GM19455 (cell line): ENCODE data around the gene RAB5B.
"Not testable (repeated sequence)": the region's sequence is repeated elsewhere in the genome, so short reads cannot be mapped to it uniquely, and the experiment has no call there.

Experiments used
- ATAC-seq: cut with Tn5 transposase; IDR thresholded peaks from one replicate; pipeline ENCODE4 v1.9.1; 2021; ENCODE audit not compliant: unreplicated experiment

Gene RAB5B

DNA sequence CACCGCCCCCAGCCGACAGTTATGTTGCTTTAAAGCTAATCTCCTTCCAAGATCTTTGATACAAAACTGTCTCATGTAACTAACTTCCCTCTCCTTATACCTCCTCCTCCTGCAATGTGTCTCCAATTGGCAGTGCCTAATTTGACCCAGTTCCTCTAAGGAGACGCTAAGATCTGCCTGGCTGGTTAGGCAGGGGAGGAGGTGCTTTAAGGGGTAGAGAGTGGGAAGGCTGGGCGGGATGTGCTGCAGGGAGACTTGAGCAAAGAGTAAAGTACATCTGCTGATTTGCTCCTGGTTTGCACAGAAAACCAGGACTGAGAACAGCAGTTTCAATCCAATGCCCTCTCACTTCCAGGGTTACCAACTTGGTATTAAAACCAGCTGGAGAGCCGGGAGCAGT lies 39.6 kb downstream of the RAB5B start:
- no peak for ATAC-seq

DNA sequence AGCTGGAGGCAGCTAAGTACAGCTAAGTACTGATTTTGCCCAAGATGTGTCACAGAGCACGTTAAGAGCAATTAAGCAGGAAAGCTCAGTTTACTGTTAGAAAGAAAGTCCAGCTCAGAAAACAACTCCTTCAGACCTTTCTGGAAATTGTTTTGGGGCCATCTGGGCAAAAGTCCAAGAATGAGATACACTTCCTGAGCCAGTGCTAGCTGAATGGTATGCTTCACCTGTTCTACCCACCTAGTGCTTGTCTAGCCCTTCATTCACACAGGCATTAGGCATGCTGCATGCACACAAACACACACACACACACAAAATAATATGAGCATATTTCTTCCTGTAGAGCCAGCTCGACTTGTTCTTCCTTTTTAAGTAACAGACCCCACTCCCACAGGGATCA lies 40.3 kb downstream of the RAB5B start:
- no peak for ATAC-seq

DNA sequence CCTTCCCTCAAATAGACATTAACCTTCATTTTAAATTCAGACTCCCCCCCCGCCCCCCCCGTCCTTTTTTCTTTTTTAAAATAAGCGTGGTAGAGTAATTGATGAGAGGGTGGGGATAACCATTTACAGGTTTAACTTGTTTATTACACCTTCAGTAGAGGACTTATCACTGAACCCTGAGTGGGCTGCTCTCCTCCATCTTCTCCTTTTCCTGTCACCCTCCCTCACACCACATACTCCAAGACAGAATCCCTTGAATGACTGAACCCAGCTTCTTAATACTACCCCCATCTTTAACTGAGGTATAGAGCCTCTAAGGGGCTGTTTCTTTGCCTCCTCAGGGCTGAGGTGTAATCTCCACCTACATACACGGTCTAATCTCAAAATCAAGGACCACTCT lies 43.3 kb downstream of the RAB5B start:
- no peak for ATAC-seq

DNA sequence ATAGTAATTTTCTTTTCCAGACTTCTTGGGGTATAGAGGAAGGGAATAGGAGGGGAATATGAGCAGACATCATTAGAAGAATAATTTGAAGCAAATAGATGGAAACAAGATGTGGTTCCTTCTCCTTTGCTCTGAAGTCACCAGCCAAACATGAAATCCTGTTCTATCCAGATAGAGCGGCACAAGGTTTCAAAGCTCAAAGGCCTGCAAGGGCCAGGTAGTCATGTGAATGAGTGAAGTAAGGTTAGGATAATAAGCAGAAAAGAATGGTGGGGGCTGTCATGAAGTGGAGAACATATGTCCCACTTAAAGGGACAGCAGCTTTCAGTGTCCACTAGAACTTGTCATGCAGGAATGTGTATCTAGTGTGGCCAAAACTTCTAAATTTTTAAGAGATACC lies 44.5 kb downstream of the RAB5B start:
- no peak for ATAC-seq

DNA sequence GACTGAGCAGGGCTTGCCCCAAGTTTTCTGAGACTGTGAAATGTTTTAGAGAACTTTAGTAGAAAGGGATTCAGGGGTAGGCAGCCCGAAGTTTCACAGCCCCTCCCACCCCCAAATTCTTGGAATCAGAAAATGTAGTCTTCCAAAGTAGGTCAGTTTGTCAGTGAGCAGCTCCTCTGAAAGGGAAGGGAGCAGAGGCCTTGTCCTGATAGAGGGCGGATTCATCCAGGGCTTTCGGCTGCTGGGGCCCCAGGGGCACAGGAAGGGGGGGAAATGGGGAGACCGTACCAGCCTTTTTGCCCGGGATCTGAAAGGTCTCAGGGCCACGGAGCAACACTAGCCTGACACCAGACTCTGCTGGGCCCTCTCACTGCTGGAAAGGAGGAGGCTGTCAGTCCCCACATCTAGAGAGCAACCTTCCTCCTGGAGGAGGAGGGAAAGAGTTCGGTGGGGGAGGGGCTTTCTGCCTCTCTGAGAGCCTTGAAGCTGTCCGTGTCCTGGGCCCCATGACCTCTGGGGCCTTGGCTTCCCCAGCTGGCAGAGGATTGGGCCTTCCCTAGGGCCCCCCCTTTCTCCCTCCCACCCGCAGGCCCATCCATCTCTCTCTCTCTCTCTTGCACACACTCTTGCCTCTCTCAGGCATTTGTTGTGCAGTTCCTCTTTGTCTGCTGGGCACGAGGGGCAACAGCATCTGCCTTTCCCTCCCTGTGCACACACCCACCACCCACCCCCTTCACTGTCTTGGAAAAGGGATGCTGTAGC lies 46.7 kb downstream of the RAB5B start, which contains the start of gene IKZF4:
Gene IKZF4 (plus strand): TSS at position 621 of the 762 bp plus-strand sequence. CDS start 451 bp downstream, outside the sequence.
- no peak for ATAC-seq

DNA sequence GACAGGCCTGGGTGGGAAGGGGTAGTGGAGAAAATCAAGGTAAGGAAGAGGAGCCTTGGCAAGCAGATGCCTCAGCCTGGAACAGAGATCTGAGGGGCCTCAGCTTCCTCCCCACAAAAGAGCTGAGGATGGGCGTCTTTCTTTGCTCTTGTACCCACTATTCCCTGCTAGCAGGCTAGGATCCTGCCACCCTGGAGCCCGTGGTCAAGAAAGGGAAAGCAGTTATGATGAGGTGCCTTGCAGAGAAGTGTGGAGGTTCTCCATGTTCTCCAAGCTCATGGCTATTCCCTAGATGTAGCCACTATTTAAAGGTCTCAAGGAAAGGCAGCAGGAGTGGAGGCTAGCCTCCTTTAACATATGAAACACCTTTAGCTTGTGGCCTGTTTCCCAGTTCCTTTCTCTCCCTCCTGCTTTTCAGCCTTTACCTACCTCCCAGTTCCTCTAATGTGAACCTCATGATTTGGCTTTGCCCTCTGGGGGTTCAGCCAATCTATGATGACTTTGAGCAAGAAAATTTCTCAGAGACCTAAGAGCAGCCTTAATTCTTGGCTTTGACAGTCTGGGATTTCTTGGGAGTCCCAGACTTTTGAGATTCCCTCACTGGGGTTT lies 48.1 kb downstream of the RAB5B start:
- no peak for ATAC-seq

DNA sequence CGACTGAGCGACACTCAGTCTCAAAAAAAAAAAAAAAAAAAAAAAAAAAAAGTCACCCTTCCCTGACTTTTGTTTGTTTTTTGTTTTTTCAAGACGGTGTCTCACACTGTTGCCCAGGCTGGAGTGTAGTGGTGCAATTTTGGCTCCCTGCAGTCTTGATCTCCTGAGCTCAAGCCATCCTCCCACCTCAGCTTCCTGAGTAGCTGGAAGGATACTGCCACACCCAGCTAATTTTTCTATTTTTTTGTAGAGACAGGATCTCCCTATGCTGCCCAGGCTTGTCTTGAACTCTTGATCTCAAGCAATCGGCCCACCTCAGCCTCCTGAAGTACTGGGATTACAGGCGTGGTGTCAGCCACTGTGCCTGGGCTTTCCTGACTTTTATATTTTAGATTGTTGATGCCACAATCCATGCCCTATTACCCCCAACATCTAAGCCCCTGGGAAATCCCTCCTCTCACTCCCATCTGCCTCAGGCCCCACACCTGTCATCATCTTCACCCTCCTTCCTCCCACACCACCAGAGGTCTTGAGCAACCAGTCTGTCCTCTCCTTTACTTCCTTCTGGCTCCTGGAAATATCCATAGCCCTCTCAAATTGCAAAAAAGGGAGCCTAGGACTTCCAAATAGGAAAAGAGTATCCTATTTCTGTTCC lies 54.8 kb downstream of the RAB5B start:
- no peak for ATAC-seq

DNA sequence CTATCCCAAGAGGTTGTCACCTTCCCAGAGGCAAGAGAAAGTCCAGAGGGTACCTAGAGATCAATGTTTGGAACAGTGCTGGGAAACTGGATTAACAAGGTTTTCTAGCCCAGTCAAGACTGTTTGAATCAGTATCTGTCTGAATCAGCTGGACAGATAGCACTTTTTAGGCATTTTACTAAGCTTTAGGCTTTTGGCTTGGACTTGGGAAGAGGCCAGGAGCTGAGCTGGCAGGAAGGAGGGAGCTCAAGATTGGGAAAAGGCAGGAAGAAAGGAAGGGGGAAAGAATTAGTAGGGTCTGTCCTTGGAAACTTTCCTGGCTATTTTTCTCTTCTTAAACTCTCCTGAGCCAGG lies 55.3 kb downstream of the RAB5B start:
- ATAC-seq: no peak

DNA sequence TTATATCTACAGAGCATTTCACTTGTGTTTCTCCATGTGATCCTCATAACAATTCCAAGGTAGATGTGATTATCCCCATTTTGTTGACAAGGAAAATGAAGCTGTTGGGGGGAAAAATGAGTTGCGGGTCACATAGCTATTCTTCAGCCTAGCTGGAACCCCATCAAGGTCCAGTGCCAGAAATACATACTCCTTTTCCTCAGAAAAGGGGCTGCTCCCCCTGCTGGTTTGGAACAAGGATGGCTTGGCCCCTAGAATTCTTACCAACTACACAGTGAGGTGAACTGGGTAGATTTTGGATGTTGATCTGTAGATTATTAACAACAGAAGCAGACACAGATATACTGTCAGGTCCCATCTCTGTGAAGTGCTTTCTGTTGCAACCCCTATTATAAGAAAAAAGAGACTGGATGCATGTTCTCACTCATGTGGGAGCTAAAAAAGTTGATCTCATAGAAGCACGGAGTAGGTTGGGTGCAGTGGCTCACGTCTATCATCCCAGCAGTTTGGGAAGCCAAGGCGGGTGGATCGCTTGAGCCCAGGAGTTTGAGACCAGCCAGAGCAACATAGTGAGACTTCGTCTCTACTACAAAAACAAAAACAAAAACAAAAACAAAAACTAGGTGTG lies 55.9 kb downstream of the RAB5B start:
- ATAC-seq: no peak

DNA sequence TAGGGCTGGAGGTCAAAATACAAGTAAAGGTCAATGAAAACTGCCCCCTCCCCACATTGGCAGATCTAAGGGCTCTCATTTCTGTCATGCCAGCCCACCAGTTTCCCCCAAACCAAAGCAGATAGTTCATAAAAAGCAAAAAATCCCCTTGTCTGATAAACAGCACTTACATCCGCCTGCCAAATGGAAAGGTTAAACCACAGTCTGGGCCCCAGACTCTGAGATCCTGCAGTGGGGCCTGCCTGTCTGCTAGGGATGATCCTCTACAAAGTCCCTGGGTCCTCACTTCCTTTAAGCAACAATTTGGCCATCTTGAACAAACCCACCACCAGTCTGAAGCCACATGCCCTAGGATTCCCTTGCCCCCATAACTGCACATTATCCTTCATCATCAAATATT lies 58.1 kb downstream of the RAB5B start:
- no peak for ATAC-seq

DNA sequence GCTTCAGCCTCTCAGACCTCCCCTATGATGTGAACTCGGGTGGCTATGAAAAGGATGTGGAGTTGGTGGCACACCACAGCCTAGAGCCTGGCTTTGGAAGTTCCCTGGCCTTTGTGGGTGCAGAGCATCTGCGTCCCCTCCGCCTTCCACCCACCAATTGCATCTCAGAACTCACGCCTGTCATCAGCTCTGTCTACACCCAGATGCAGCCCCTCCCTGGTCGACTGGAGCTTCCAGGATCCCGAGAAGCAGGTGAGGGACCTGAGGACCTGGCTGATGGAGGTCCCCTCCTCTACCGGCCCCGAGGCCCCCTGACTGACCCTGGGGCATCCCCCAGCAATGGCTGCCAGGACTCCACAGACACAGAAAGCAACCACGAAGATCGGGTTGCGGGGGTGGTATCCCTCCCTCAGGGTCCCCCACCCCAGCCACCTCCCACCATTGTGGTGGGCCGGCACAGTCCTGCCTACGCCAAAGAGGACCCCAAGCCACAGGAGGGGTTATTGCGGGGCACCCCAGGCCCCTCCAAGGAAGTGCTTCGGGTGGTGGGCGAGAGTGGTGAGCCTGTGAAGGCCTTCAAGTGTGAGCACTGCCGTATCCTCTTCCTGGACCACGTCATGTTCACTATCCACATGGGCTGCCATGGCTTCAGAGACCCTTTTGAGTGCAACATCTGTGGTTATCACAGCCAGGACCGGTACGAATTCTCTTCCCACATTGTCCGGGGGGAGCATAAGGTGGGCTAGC lies 60.9 kb downstream of the RAB5B start:
- ATAC-seq: no peak

DNA sequence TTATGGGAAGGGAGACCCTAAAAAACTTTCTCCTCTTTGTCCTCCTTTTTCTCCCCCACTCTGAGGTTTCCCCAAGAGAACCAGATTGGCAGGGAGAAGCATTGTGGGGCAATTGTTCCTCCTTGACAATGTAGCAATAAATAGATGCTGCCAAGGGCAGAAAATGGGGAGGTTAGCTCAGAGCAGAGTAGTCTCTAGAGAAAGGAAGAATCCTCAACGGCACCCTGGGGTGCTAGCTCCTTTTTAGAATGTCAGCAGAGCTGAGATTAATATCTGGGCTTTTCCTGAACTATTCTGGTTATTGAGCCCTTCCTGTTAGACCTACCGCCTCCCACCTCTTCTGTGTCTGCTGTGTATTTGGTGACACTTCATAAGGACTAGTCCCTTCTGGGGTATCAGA lies 63.3 kb downstream of the RAB5B start:
- ATAC-seq: no peak

DNA sequence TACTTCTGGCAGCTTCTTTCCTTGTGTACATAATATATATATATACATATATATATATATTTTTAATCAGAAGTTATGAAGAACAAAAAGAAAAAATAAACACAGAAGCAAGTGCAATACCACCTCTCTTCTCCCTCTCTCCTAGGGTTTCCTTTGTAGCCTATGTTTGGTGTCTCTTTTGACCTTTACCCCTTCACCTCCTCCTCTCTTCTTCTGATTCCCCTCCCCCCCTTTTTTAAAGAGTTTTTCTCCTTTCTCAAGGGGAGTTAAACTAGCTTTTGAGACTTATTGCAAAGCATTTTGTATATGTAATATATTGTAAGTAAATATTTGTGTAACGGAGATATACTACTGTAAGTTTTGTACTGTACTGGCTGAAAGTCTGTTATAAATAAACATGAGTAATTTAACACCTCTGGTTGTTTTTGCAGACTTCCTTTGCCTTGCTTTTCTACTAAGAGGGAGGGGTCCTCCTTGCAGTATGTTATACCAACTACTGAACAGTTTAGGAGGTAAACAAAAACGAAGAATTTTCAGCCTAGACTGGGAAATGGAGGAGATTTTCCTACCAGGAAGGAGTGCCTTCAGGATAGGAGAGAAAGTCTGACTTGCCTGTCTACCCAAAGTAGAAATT lies 64.3 kb downstream of the RAB5B start:
- ATAC-seq: no peak

DNA sequence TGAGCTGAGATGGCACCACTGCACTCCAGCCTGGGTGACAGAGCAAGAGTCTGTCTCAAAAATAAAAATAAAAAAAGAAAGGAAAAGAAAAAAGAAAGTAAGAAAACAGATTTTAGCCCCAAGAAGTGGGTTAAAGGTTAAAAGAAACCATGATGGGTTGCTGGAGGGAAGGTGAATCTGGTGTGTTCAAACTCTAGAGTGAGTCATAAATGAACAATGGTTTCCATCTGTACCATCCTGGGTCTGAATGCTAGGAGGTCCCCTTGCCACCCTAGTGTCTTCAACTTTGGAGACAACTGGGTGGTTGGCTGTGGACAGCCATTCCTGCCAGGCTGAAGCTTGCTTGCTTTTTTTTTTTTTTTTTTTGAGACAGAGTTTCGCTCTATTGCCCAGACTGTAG lies 66.3 kb downstream of the RAB5B start:
- ATAC-seq: no peak

DNA sequence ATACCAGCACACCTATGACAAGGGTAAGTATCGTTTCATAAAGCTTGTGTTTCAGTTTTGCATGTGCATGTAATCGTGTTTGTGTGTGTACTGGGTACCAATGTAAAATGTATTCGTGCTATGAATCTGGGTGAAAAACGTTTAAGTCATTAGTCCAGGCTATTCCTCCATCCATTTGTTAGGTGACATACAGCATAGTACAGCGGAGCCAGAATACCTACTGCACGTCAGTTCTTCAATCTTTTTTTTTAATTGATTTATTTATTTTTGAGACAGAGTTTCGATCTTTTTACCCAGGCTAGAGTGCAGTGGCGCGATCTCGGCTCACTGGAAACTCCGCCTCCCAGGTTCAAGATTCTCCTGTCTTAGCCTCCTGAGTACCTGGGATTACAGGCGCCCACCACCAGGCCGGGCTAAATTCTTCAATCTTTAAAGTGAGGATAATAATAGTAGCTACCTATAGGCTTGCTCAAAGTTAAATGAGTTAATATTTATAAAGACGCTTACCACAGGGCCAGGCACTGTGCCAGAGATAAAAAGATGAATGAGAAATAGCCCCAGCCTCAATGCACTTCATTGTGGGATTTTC lies 67.2 kb downstream of the RAB5B start:
- ATAC-seq: no peak

DNA sequence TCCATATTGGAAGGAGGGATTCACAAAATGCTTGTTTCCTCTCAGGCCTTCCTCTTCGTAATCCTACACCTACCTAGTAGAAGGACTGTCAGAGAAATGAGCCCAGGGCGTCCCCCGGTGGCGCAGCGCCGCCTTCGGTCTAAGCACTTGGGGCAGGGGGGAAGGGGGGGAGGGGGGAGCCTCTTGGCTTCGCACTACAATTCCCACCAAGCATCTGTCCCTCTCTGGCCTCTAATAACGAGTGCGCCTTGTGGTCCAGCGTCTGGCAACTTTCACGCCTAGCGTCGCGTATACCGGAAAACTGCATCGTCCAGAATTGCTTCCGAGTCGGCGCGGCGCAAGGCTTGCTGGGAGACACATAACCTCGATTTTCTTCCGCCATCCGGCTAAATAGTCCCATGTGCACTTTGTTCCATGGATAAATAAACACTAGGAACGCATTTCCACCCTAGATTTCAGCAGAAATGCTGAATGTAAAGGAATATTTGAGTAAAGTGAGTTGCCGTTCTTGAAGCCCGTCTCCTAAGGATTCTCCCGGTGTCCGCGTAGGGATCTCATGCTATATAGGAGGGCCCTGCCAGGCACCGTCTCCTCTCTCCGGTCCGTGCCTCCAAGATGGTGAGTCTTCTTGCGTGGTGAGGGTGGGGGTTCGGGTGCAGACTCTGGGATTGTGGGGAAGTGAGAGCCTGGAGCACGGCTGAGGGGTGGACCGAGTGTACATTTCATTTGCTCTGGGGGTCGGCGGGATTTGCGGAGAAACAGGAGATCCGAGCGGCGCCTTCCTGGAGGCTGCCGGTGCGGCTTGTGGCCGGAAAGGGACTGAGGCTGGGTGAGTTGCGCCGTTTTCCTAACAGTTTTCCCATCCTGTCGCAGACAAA lies 67.9 kb downstream of the RAB5B start, which contains the start of gene RPS26:
Gene RPS26 (plus strand): TSS at position 367 of the 878 bp plus-strand sequence. CDS start 249 bp downstream, at position 616.
- ATAC-seq: peak; percentile 89

DNA sequence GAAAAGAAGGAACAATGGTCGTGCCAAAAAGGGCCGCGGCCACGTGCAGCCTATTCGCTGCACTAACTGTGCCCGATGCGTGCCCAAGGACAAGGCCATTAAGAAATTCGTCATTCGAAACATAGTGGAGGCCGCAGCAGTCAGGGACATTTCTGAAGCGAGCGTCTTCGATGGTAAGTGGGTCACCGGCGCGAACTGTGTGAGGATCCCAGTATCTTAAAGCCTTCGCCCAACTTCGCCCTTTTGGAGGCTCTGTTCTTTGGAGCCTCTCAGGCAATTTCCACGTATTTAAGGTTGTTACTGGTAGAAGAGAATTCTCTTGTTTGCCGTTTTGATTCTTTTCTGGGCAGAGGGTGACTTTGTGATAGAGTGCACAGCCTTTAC lies 68.5 kb downstream of the RAB5B start:
- not testable (repeated sequence) for ATAC-seq

DNA sequence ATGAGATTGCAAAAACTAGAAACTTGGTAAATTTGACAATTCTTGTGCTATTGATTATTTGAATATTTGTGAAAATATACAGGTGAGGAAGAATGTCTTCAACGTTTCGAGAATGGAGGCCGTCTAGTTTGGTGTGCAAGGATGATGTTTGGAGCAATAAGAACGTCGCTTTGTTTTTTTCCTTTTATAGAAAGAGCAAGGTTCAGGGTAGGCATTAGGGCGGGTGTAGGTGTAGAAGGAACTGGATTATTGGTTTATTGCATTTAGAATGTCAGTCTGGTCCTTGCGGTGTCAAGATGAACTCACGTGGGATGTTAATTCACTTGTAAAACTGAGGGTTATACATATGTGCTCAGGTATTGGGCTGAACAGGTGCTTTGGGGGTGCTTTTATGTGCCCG lies 69.0 kb downstream of the RAB5B start:
- no peak for ATAC-seq
